Activated CD4-positive, alpha-beta T cell treated with anti-CD3 and anti-CD28 coated beads, Interleukin-2, amount 50 U/mL, for 48 hours (primary cell): ENCODE measurements around the gene CDYL.
A peak's percentile ranks its signal among the peaks of the same experiment; 100 is the strongest.

Source experiments
- DNase-seq, 2 experiments: peaks; one replicate each; pipeline ENCODE4 v3.0.0-alpha.2; 2020

The CDYL gene

GRCh38 chr6:4776131-4776492, at the start of gene CDYL:
TSS of gene CDYL (plus strand) at chr6:4776404. CDS start at chr6:4776784, 380 bp downstream.
- peak; percentile 85 to 87 for DNase-seq

- no peak for DNase-seq
Measured at GRCh38 chr6:4726645-4727044, 49.6 kb upstream of the CDYL start.

- DNase-seq, result no peak
Measured at GRCh38 chr6:4727217-4727616, 49.0 kb upstream of the CDYL start.

- DNase-seq, result peak in 1 of 2 experiments; percentile 11
Measured at GRCh38 chr6:4727671-4728435, 48.4 kb upstream of the CDYL start.

GRCh38 chr6:4728436-4728769, 47.8 kb upstream of the CDYL start:
- no peak for DNase-seq

- no peak for DNase-seq
Measured at GRCh38 chr6:4728926-4729325, 47.3 kb upstream of the CDYL start.

GRCh38 chr6:4731996-4732395, 44.2 kb upstream of the CDYL start:
- no peak for DNase-seq

- DNase-seq, result no peak
Measured at GRCh38 chr6:4732691-4733315, 43.4 kb upstream of the CDYL start.

GRCh38 chr6:4736371-4736873, 39.8 kb upstream of the CDYL start:
- no peak for DNase-seq

- DNase-seq, result no peak
Measured at GRCh38 chr6:4740032-4740431, 36.2 kb upstream of the CDYL start.

GRCh38 chr6:4743062-4743461, 33.1 kb upstream of the CDYL start:
- no peak for DNase-seq

- DNase-seq, result no peak
Measured at GRCh38 chr6:4743926-4744325, 32.3 kb upstream of the CDYL start.

GRCh38 chr6:4747588-4747987, 28.6 kb upstream of the CDYL start:
- no peak for DNase-seq

GRCh38 chr6:4751823-4752464, 24.3 kb upstream of the CDYL start:
- DNase-seq, result no peak

GRCh38 chr6:4756247-4756646, 20.0 kb upstream of the CDYL start:
- DNase-seq, result no peak

GRCh38 chr6:4759997-4760396, 16.2 kb upstream of the CDYL start:
- no peak for DNase-seq

GRCh38 chr6:4760773-4761172, 15.4 kb upstream of the CDYL start:
- no peak for DNase-seq

GRCh38 chr6:4762294-4762693, 13.9 kb upstream of the CDYL start:
- no peak for DNase-seq

GRCh38 chr6:4763921-4764320, 12.3 kb upstream of the CDYL start:
- no peak for DNase-seq

- DNase-seq, result no peak
Measured at GRCh38 chr6:4768815-4769214, 7.4 kb upstream of the CDYL start.

GRCh38 chr6:4772750-4773149, 3.5 kb upstream of the CDYL start:
- no peak for DNase-seq

GRCh38 chr6:4773181-4773580, 3.0 kb upstream of the CDYL start:
- DNase-seq, result no peak

GRCh38 chr6:4774296-4774695, 1.9 kb upstream of the CDYL start:
- DNase-seq, result no peak
